Measurements from ENCODE around the gene SGCD. TPM values are rescaled to one million over a fixed set of nuclear protein-coding genes. Genes with fewer than 3 reads are reported as not detected.

The SGCD gene
- total and polyA plus RNA-seq, 11 donors: 17.4 to 150 (median 76.9) TPM

- intact Hi-C loops (cut with DNase I): no loop called here
- H3K4me3 ChIP-seq: no peak overlapping the region
- peaks cover 0 to 11% (median 0%) of the 10 kb centered on the region in 9 donors for H3K36me3 ChIP-seq
- TF ChIP-seq CTCF (IDR thresholded peaks at IDR 0.05) (no peak), POLR2A (IDR thresholded peaks at IDR 0.05) (no peak)
- H3K9me3 ChIP-seq: no peaks in the 10 kb centered on the region
- H3K27me3 ChIP-seq: no peaks in the 10 kb centered on the region
- H3K27ac ChIP-seq: no peak overlapping the region
- 61 to 82% (median 75%) methylated on average over 2 of the region's 2 CpGs for WGBS, 4 donors
- peaks cover 0 to 18% (median 0%) of the 10 kb centered on the region in 12 donors for H3K4me1 ChIP-seq
- no peak for DNase-seq
- peak in 1 of 4 donors; percentile 17 for ATAC-seq
Measured at GRCh38 chr5:156356238-156356637, 29.3 kb downstream of the SGCD start.

GRCh38 chr5:156359476-156359875, 32.5 kb downstream of the SGCD start:
- peaks cover 0 to 12% (median 0%) of the 10 kb centered on the region in 9 donors for H3K36me3 ChIP-seq
- intact Hi-C loops (cut with DNase I): no loop called here
- no peak for DNase-seq
- 26 to 67% (median 36%) methylated on average over 1 of the region's 1 CpG for WGBS, 4 donors
- H3K4me3 ChIP-seq: no peak overlapping the region
- peaks cover 0 to 18% (median 0%) of the 10 kb centered on the region in 12 donors for H3K4me1 ChIP-seq
- H3K27me3 ChIP-seq: no peaks in the 10 kb centered on the region
- no peak for TF ChIP-seq POLR2A (IDR thresholded peaks at IDR 0.05)
- H3K9me3 ChIP-seq: no peaks in the 10 kb centered on the region
- peak in 1 of 4 donors; percentile 32 for ATAC-seq
- H3K27ac ChIP-seq: no peak overlapping the region

DNA sequence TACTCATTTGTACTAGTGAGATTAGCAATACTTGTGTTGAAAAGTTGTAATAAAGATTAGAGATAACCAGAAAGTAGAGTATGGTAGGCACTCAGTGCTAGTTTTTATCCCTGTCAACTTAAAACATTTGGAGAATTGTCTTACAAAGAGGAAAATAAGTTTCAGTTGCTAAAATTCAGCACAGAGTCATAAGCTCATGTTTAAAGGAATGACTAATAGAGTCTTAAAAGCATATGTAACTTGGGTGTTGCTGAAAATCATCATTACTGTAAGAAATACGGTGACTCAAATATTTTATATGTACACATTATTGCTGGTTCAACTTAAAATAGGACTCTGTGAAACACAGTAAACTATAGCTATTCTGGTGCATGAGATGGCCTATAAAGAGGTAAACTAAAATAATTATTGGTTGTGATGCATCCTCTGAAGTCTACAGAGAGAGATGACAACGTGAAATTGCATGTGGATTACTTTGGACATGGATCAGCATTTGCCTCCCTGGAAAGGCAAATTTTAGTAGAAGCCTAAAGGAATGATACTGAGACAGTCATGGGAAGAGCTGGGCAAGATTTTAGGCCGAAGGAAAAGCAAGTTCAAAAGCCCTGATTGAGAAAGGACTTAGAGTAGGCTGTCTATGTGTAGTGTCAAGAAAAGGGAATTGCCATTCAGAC, 34.6 kb downstream of the SGCD start:
- Histone ChIP-seq H3K27me3 (no peaks in the 10 kb centered on the region), H3K4me1 (peaks cover 0 to 18% (median 0%) of the 10 kb centered on the region in 12 donors), H3K9me3 (no peaks in the 10 kb centered on the region), H3K27ac (no peak overlapping the region), H3K4me3 (no peak overlapping the region), H3K36me3 (peaks cover 0 to 14% (median 5%) of the 10 kb centered on the region in 9 donors)
- intact Hi-C loops (cut with DNase I): no loop called here
- WGBS, 4 donors: 78 to 91% (median 85%) methylated on average over 3 of the region's 3 CpGs
- TF ChIP-seq POLR2A (IDR thresholded peaks at IDR 0.05) (no peak), CTCF (IDR thresholded peaks at IDR 0.05) (no peak)
- no peak for DNase-seq
- no peak for ATAC-seq

DNA sequence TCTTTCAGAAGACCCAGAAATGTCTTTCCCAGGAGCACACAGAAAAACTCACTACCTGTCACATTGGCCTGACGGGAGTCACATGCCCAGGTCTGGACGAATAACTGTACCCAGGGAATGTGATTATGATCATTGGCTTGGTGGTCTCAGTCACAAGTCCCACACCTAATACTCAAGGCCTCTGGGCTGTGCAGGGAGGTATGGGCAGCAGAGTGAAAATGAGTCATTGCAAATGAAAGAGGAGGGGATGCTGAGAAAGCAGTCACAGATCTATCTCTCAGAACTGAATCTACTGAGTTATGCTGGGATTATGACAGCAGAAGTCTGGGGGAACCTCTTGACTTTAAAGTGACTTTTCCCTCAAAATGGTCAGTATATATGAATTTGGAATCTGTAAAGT, 36.9 kb downstream of the SGCD start:
- ATAC-seq (no peak), DNase-seq (no peak)
- Histone ChIP-seq H3K9me3 (no peaks in the 10 kb centered on the region), H3K27ac (no peak overlapping the region), H3K4me1 (peaks cover 0 to 21% (median 0%) of the 10 kb centered on the region in 12 donors), H3K4me3 (no peak overlapping the region), H3K36me3 (peaks cover 0 to 14% (median 5%) of the 10 kb centered on the region in 9 donors), H3K27me3 (no peaks in the 10 kb centered on the region)
- no peak for TF ChIP-seq CTCF (IDR thresholded peaks at IDR 0.05)
- TF ChIP-seq POLR2A (IDR thresholded peaks at IDR 0.05): no peak
- intact Hi-C loops (cut with DNase I): no loop called here
- WGBS, 4 donors: 67 to 80% (median 70%) methylated on average over 2 of the region's 2 CpGs

DNA sequence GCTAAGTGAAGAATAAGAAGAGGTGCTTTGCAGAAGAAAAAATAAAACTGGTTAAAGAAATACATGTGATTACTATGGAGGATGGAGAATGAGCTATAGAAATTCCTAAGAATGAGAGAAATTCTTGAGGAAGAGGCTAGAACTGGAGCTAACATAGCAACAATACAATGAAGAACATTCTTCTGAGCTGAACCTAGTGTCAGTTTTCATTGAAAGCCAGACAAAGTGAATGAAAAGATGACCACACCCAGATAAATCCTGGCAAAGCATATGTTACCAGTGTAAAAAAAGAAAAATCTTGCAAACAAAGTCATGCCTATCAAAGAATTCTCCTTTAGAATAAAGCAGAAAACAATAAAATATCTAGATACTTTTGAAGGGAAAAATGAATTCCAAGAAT, 39.6 kb downstream of the SGCD start:
- DNase-seq (no peak), ATAC-seq (no peak)
- Histone ChIP-seq H3K4me1 (peaks cover 0 to 28% (median 1%) of the 10 kb centered on the region in 12 donors), H3K9me3 (no peaks in the 10 kb centered on the region), H3K27ac (no peak overlapping the region), H3K36me3 (peaks cover 0 to 14% (median 5%) of the 10 kb centered on the region in 9 donors), H3K27me3 (no peaks in the 10 kb centered on the region), H3K4me3 (no peak overlapping the region)
- intact Hi-C loops (cut with DNase I): no loop called here
- TF ChIP-seq CTCF (IDR thresholded peaks at IDR 0.05): no peak
- TF ChIP-seq POLR2A (IDR thresholded peaks at IDR 0.05): no peak

All from heart left ventricle (tissue), 16 donors.